Astrocyte (in vitro differentiated cells and primary cell): Measurements from ENCODE around the gene CRYM.

Experiments used
- CTCF ChIP-seq: IDR thresholded peaks from 2 replicates; pipeline ENCODE4 v1.5.1; 2011; ENCODE audit warnings: low read depth, mild to moderate bottlenecking, inconsistent platforms, low read length, moderate library complexity; ENCODE audit not compliant: insufficient read depth
- EZH2 ChIP-seq: IDR thresholded peaks from 2 replicates; pipeline ENCODE4 v1.6.1; 2012; ENCODE audit warnings: mild to moderate bottlenecking, low read length, inconsistent platforms; ENCODE audit not compliant: insufficient read depth

DNA sequence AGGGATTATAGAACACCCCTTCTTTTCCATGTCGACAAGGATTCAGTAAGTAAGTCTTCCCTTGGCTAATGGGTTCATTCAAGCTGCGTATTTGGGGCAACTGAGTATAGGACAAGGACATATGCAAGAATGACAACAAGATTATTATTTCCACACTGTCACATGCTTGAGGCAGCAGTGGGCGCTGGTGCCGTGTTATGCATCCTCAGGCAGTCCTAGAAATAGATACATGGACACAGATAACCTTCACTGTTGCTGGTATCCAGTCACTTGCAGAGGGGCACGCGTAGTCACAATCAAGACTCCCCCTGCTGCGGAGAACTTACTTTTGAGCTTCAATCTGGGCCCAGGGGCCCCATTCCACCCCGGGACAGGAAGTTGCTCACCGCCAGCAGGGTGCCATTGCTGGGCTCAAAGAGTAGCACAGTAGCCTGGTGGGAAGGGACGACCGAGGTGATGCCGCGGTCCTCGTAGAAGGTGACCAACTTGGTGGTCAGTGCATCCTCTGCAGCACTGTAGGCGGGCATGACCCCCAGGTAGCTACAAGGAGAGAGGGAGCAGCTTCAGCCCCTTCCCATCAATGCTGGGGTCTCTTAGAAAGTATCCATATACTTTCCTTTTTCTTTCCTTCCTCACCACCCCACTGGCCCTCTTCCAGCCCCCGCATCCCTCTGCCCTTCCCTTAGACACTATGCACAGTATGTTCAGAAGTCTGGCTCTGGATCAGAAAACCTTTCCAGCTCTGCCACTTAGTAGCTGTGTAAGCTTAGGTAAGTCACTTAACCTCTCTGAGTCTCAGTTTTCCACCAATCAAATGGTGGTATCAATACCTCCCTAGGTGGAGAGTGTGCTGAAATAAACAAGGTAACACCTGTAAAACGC lies 804 bp downstream of the CRYM start:
- TF ChIP-seq CTCF (no peak), EZH2 (peak; percentile 10)
